ENCODE data around the gene VPS25.

DNA sequence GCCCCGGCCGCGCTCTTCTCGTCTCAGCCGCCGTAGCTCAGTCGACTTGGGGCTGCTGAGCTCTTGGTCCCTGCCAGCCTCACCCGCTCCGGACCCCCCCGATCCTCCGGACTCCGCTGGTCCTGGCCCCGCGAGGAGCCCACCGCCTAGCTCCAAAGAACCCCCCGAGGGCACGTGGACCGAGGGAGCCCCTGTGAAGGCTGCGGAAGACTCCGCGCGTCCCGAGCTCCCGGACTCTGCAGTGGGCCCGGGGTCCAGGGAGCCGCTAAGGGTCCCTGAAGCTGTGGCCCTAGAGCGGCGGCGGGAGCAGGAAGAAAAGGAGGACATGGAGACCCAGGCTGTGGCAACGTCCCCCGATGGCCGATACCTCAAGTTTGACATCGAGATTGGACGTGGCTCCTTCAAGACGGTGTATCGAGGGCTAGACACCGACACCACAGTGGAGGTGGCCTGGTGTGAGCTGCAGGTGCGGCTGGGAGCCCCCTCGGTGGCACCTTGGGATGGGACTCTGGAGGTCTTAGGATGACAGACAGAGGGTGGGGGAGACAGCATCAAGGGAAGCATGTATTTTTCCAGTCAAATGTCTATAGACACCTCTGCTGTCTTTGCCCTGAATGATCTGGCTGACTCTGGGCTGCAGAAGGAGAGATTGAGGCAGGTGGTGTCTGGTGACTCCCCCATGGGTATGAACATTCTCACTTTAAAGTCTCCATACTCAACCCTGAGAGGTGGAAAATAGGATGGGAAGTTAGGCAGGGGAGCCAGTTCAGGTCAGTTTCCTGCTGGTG lies 7.8 kb downstream of the VPS25 start:
- TF ChIP-seq CTCF (conservative IDR thresholded peaks at IDR 0.05), result no peak
- TF ChIP-seq EZH2 (IDR thresholded peaks at IDR 0.05; ENCODE audit: low read depth), result no peak

Measured in PC-9 (cell line).